Ishikawa (cell line): ENCODE results near the gene GLB1L.

Source experiments
- CEBPB ChIP-seq: IDR thresholded peaks from 2 replicates; pipeline ENCODE4 v1.6.1; 2012
- CREB1 ChIP-seq: IDR thresholded peaks from 2 replicates; pipeline ENCODE4 v1.6.1; 2012; ENCODE audit warnings: low read depth
- EGR1 ChIP-seq: IDR thresholded peaks from 2 replicates; pipeline ENCODE4 v1.6.1; 2012
- EP300 ChIP-seq: IDR thresholded peaks from 2 replicates; pipeline ENCODE4 v1.6.1; 2012; ENCODE audit warnings: borderline replicate concordance
- FOXM1 ChIP-seq: IDR thresholded peaks from 2 replicates; pipeline ENCODE4 v1.6.1; 2012; ENCODE audit warnings: low read depth, borderline replicate concordance
- NFIC ChIP-seq: IDR thresholded peaks from 2 replicates; pipeline ENCODE4 v1.6.1; 2012
- RAD21 ChIP-seq: IDR thresholded peaks from 2 replicates; pipeline ENCODE4 v1.6.1; 2012; ENCODE audit warnings: low read depth
- TAF1 ChIP-seq: IDR thresholded peaks from 2 replicates; pipeline ENCODE4 v1.6.1; 2012; ENCODE audit warnings: low read depth, mild to moderate bottlenecking
- TCF12 ChIP-seq: IDR thresholded peaks from 2 replicates; pipeline ENCODE4 v1.6.1; 2012; ENCODE audit warnings: low read depth
- TEAD4 ChIP-seq: IDR thresholded peaks from 2 replicates; pipeline ENCODE4 v1.6.1; 2012
- YY1 ChIP-seq: IDR thresholded peaks from 2 replicates; pipeline ENCODE4 v1.6.1; 2012; ENCODE audit warnings: low read depth
- ZBTB7A ChIP-seq: IDR thresholded peaks from 2 replicates; pipeline ENCODE4 v1.6.1; 2012; ENCODE audit warnings: low read depth
- TF ChIP-seq, protein P1 (sequence below): IDR thresholded peaks from 2 replicates; pipeline ENCODE4 v1.6.1; 2012
- TF ChIP-seq, protein P2 (sequence below): IDR thresholded peaks from 2 replicates; pipeline ENCODE4 v1.6.1; 2012
- TF ChIP-seq, protein P3 (sequence below): IDR thresholded peaks from 2 replicates; pipeline ENCODE4 v1.6.1; 2012; ENCODE audit warnings: low read depth, mild to moderate bottlenecking

The GLB1L gene

DNA sequence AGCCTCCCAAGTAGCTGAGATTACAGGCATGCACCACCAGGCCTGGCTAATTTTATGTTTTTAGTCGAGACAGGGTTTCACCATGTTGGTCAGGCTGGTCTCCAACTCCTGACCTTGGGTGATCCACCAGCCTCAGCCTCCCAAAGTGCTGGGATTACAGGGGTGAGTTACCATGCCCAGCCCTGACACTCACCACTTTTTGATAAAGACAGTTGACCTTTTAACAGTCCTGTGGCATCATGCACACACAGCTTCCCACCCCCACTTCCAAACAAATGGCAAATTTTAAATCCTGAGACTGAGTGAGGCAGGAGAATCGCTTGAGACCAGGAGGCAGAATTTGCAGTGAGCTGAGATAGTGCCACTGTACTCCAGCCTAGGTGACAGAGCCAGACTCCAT lies 27.8 kb upstream of the GLB1L start:
- TF ChIP-seq, protein P1, sequence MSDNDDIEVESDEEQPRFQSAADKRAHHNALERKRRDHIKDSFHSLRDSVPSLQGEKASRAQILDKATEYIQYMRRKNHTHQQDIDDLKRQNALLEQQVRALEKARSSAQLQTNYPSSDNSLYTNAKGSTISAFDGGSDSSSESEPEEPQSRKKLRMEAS = no peak
- TF ChIP-seq YY1 (no peak), FOXM1 (no peak), ZBTB7A (no peak), EP300 (no peak), NFIC (no peak), EGR1 (no peak), TAF1 (no peak), CREB1 (no peak)
- TF ChIP-seq, protein P2, sequence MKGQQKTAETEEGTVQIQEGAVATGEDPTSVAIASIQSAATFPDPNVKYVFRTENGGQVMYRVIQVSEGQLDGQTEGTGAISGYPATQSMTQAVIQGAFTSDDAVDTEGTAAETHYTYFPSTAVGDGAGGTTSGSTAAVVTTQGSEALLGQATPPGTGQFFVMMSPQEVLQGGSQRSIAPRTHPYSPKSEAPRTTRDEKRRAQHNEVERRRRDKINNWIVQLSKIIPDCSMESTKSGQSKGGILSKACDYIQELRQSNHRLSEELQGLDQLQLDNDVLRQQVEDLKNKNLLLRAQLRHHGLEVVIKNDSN = no peak
- TF ChIP-seq, protein P3, sequence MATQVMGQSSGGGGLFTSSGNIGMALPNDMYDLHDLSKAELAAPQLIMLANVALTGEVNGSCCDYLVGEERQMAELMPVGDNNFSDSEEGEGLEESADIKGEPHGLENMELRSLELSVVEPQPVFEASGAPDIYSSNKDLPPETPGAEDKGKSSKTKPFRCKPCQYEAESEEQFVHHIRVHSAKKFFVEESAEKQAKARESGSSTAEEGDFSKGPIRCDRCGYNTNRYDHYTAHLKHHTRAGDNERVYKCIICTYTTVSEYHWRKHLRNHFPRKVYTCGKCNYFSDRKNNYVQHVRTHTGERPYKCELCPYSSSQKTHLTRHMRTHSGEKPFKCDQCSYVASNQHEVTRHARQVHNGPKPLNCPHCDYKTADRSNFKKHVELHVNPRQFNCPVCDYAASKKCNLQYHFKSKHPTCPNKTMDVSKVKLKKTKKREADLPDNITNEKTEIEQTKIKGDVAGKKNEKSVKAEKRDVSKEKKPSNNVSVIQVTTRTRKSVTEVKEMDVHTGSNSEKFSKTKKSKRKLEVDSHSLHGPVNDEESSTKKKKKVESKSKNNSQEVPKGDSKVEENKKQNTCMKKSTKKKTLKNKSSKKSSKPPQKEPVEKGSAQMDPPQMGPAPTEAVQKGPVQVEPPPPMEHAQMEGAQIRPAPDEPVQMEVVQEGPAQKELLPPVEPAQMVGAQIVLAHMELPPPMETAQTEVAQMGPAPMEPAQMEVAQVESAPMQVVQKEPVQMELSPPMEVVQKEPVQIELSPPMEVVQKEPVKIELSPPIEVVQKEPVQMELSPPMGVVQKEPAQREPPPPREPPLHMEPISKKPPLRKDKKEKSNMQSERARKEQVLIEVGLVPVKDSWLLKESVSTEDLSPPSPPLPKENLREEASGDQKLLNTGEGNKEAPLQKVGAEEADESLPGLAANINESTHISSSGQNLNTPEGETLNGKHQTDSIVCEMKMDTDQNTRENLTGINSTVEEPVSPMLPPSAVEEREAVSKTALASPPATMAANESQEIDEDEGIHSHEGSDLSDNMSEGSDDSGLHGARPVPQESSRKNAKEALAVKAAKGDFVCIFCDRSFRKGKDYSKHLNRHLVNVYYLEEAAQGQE = no peak

DNA sequence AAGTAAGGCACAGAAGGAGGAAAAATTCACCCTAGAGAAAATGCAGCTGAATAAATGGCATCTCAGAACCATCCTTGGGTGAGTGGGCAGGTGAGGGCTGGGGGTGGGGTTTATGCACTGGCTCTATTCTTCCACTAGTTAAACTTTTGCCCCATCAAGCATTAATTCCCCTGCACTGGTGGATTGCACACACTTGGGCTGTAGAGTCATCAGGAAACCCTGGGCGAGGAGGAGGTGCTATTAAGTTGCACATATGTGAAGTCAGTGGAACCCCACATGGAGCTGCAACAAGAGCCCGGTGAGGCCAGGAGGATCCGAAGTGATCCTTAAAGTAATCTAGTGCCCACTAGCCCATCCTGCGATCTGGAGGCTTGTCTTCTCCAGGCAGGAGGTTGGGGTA lies 27.1 kb upstream of the GLB1L start:
- TF ChIP-seq TEAD4 (no peak), YY1 (no peak), TCF12 (no peak), NFIC (no peak), EGR1 (no peak), TAF1 (no peak), RAD21 (no peak), CREB1 (no peak), CEBPB (no peak), EP300 (no peak), ZBTB7A (no peak)
- TF ChIP-seq, protein P2 = no peak

DNA sequence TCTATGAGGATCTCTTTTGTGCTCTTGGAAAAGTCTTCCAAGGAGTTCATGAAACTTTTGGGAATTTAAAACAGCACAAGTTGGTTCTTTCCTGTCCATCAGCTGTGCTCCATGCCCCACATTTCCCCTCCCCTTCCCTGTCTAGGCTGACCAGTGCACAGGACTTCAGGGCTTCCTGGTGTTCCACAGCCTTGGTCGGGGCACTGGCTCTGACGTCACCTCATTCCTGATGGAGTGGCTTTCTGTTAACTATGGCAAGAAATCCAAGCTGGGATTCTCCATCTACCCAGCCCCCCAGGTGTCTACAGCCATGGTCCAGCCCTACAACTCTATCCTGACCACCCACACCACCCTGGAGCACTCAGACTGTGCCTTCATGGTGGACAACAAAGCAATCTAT lies 25.8 kb upstream of the GLB1L start:
- TF ChIP-seq EP300 (no peak), CEBPB (no peak)
- TF ChIP-seq, protein P3 = no peak

DNA sequence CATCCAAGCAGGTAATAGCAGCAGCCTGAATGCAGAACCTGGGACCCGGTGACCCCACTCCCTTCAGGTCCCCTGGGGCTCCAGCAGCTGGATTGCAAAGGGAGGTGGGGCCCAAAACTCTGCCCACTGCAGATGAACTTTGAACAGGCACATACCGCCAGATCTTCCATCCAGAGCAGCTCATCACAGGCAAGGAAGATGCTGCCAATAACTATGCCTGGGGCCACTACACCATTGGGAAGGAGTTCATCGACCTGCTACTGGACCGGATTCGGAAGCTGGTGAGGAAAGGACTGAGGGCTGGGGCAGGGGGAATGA lies 24.8 kb upstream of the GLB1L start:
- no peak for TF ChIP-seq EP300
- TF ChIP-seq, protein P1 = no peak
- TF ChIP-seq, protein P3 = no peak
- TF ChIP-seq, protein P2 = no peak
- TF ChIP-seq RAD21 = no peak

DNA sequence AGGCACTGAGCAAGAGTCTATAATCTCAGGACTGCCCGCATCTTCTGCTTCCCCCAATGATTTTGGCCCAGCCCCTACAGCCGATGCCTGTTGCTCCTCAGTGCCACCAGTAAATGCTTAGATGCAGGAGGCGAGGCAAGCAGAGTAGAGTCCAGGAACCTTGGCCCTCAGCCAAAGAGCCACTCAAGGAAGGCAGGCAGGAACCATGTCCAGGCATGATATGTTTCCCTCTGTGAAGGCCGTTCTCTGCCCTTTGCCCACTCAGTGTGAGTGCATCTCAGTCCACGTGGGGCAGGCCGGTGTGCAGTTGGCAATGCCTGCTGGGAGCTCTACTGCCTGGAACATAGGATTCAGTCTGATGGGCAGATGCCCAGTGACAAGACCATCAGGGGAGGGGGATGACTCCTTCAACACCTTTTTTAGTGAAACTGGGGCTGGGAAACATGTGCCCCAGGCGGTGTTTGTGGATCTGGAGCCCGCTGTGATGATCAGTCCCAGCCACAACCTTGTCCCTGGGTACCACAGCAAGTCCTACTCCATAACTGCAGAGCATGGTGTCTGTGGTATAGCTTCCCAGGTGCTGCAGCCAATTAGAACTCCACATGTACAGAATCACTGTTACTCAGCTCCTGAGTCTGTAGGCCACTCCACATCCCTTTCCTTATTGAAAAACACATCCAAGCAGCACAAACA lies 24.3 kb upstream of the GLB1L start:
- TF ChIP-seq TAF1 (no peak), NFIC (peak; percentile 83), RAD21 (no peak), TEAD4 (no peak), ZBTB7A (no peak)
- TF ChIP-seq, protein P1 = peak; percentile 64; the same call in 1 of the 2 replicates
